Activated T-helper 17 cell treated with anti-CD3 and anti-CD28 coated beads, Interleukin-2, amount 50 U/mL, for 72 hours (primary cell): Measurements from ENCODE around the gene CSDE1. TPM values are rescaled to one million over a fixed set of nuclear protein-coding genes. Genes with fewer than 3 reads are reported as not detected.
"Not testable (repeated sequence)": the region's sequence is repeated elsewhere in the genome, so short reads cannot be mapped to it uniquely, and the experiment has no call there.

Experiments used
- ATAC-seq: fragments of 150-1000 bp; cut with Tn5 transposase; replicated peaks from 2 replicates; pipeline ENCODE4 v1.10.0; 2021; ENCODE audit warnings: mild to moderate bottlenecking, moderate library complexity
- H3K27ac Mint-ChIP-seq: one replicate; pipeline ENCODE4 v1.8.0; 2022; ENCODE audit warnings: mixed read lengths
- H3K27me3 Mint-ChIP-seq: one replicate; pipeline ENCODE4 v1.8.0; 2022; ENCODE audit warnings: mixed read lengths
- H3K36me3 Mint-ChIP-seq: one replicate; pipeline ENCODE4 v1.8.0; 2022; ENCODE audit warnings: low read depth, mild to moderate bottlenecking, mixed read lengths
- H3K4me1 Mint-ChIP-seq: one replicate; pipeline ENCODE4 v1.8.0; 2022; ENCODE audit warnings: mixed read lengths
- H3K4me3 Mint-ChIP-seq: one replicate; pipeline ENCODE4 v1.8.0; 2022; ENCODE audit warnings: mild to moderate bottlenecking, mixed read lengths
- H3K9me3 Mint-ChIP-seq: one replicate; pipeline ENCODE4 v1.8.0; 2022; ENCODE audit warnings: mixed read lengths
- total RNA-seq, 2 donors: library from RNA; stranded (reverse); gene quantifications; one replicate each; pipeline ENCODE4 v1.2.3, GENCODE V29; 2022

Gene CSDE1
- 100 to 1,000 TPM; 465 to 604 TPM for total RNA-seq

GRCh38 chr1:114757455-114758255 is at the start of gene CSDE1:
Gene CSDE1 (minus strand): TSS chr1:114757984. CDS start chr1:114739890, 18,094 bp downstream.
- Mint-ChIP-seq H3K4me3 (peak within 1 kb of the TSS; percentile 96), H3K27ac (peak within 1 kb of the TSS; percentile 100), H3K36me3 (peaks cover 50% of the 10 kb centered on the region), H3K9me3 (peaks cover 4% of the 10 kb centered on the region), H3K27me3 (no peaks in the 10 kb centered on the region), H3K4me1 (peaks cover 28% of the 10 kb centered on the region)
- peak; percentile 79 for ATAC-seq

GRCh38 chr1:114804449-114804848 is 46.7 kb upstream of the CSDE1 start:
- not testable (repeated sequence) for H3K4me1 Mint-ChIP-seq, H3K36me3 Mint-ChIP-seq, H3K27ac Mint-ChIP-seq, H3K4me3 Mint-ChIP-seq, H3K9me3 Mint-ChIP-seq, ATAC-seq
- peaks cover 12% of the 10 kb centered on the region for H3K27me3 Mint-ChIP-seq

GRCh38 chr1:114803001-114803400 is 45.2 kb upstream of the CSDE1 start:
- Mint-ChIP-seq H3K27ac (no peak overlapping the region), H3K27me3 (peaks cover 18% of the 10 kb centered on the region), H3K9me3 (no peaks in the 10 kb centered on the region), H3K4me3 (no peak overlapping the region), H3K4me1 (no peaks in the 10 kb centered on the region), H3K36me3 (no peaks in the 10 kb centered on the region)
- peak; percentile 43 for ATAC-seq

GRCh38 chr1:114794038-114794437 is 36.3 kb upstream of the CSDE1 start:
- Mint-ChIP-seq H3K4me3 (no peak overlapping the region), H3K27ac (no peak overlapping the region), H3K36me3 (no peaks in the 10 kb centered on the region), H3K9me3 (no peaks in the 10 kb centered on the region), H3K4me1 (no peaks in the 10 kb centered on the region), H3K27me3 (peaks cover 22% of the 10 kb centered on the region)
- ATAC-seq, result no peak

GRCh38 chr1:114790581-114790980 is 32.8 kb upstream of the CSDE1 start:
- not testable (repeated sequence) for H3K27ac Mint-ChIP-seq, H3K4me1 Mint-ChIP-seq, H3K36me3 Mint-ChIP-seq, H3K4me3 Mint-ChIP-seq, ATAC-seq
- Mint-ChIP-seq H3K9me3 (peaks cover 11% of the 10 kb centered on the region), H3K27me3 (peaks cover 18% of the 10 kb centered on the region)

GRCh38 chr1:114786440-114786839 is 28.7 kb upstream of the CSDE1 start:
- H3K9me3 Mint-ChIP-seq, result peaks cover 11% of the 10 kb centered on the region
- H3K27ac Mint-ChIP-seq, H3K4me3 Mint-ChIP-seq, H3K4me1 Mint-ChIP-seq, H3K36me3 Mint-ChIP-seq, ATAC-seq, H3K27me3 Mint-ChIP-seq: not testable (repeated sequence)

GRCh38 chr1:114782476-114782875 is 24.7 kb upstream of the CSDE1 start:
- H3K27me3 Mint-ChIP-seq, result peaks cover 4% of the 10 kb centered on the region
- H3K4me3 Mint-ChIP-seq, result no peak overlapping the region
- H3K36me3 Mint-ChIP-seq, result peaks cover 33% of the 10 kb centered on the region
- no peak for ATAC-seq
- H3K4me1 Mint-ChIP-seq, result peaks cover 11% of the 10 kb centered on the region
- H3K27ac Mint-ChIP-seq, result no peak overlapping the region
- H3K9me3 Mint-ChIP-seq, result peaks cover 9% of the 10 kb centered on the region

GRCh38 chr1:114780344-114781226 is 22.8 kb upstream of the CSDE1 start, which contains the start of gene SIKE1:
Gene SIKE1 (minus strand): TSS chr1:114780685. CDS start chr1:114780607, 78 bp downstream.
- H3K9me3 Mint-ChIP-seq, result no peaks in the 10 kb centered on the region
- no peaks in the 10 kb centered on the region for H3K27me3 Mint-ChIP-seq
- peak within 1 kb of the TSS; percentile 100 for H3K27ac Mint-ChIP-seq
- peak; percentile 98 for ATAC-seq
- peaks cover 47% of the 10 kb centered on the region for H3K36me3 Mint-ChIP-seq
- peak within 1 kb of the TSS; percentile 100 for H3K4me3 Mint-ChIP-seq
- peaks cover 11% of the 10 kb centered on the region for H3K4me1 Mint-ChIP-seq

- peak overlapping the region; percentile 100 for H3K4me3 Mint-ChIP-seq
- H3K36me3 Mint-ChIP-seq, result peaks cover 55% of the 10 kb centered on the region
- no peaks in the 10 kb centered on the region for H3K27me3 Mint-ChIP-seq
- H3K27ac Mint-ChIP-seq, result peak overlapping the region; percentile 100
- no peaks in the 10 kb centered on the region for H3K9me3 Mint-ChIP-seq
- H3K4me1 Mint-ChIP-seq, result peaks cover 11% of the 10 kb centered on the region
- no peak for ATAC-seq
Observed at GRCh38 chr1:114779722-114780121, 21.9 kb upstream of the CSDE1 start.

- H3K9me3 Mint-ChIP-seq, H3K4me3 Mint-ChIP-seq, H3K27me3 Mint-ChIP-seq, ATAC-seq, H3K27ac Mint-ChIP-seq: not testable (repeated sequence)
- H3K4me1 Mint-ChIP-seq, result peaks cover 11% of the 10 kb centered on the region
- peaks cover 85% of the 10 kb centered on the region for H3K36me3 Mint-ChIP-seq
Observed at GRCh38 chr1:114776726-114777125, 18.9 kb upstream of the CSDE1 start.

- no peaks in the 10 kb centered on the region for H3K27me3 Mint-ChIP-seq
- H3K36me3 Mint-ChIP-seq, result peaks cover 81% of the 10 kb centered on the region
- ATAC-seq, result no peak
- no peak overlapping the region for H3K4me3 Mint-ChIP-seq
- H3K4me1 Mint-ChIP-seq, result no peaks in the 10 kb centered on the region
- H3K9me3 Mint-ChIP-seq, result no peaks in the 10 kb centered on the region
- no peak overlapping the region for H3K27ac Mint-ChIP-seq
Observed at GRCh38 chr1:114771992-114772391, 14.2 kb upstream of the CSDE1 start.

- H3K4me1 Mint-ChIP-seq, result no peaks in the 10 kb centered on the region
- peaks cover 71% of the 10 kb centered on the region for H3K36me3 Mint-ChIP-seq
- H3K27me3 Mint-ChIP-seq, result no peaks in the 10 kb centered on the region
- H3K4me3 Mint-ChIP-seq, result no peak overlapping the region
- no peak overlapping the region for H3K27ac Mint-ChIP-seq
- no peak for ATAC-seq
- H3K9me3 Mint-ChIP-seq, result no peaks in the 10 kb centered on the region
Observed at GRCh38 chr1:114770989-114771388, 13.2 kb upstream of the CSDE1 start.

GRCh38 chr1:114764689-114765088 is 6.9 kb upstream of the CSDE1 start:
- Mint-ChIP-seq H3K36me3 (peaks cover 17% of the 10 kb centered on the region), H3K4me1 (no peaks in the 10 kb centered on the region), H3K27ac (no peak overlapping the region), H3K27me3 (no peaks in the 10 kb centered on the region), H3K4me3 (no peak overlapping the region), H3K9me3 (no peaks in the 10 kb centered on the region)
- ATAC-seq, result no peak

GRCh38 chr1:114758256-114758832 is 560 bp upstream of the CSDE1 start:
- Mint-ChIP-seq H3K27me3 (no peaks in the 10 kb centered on the region), H3K4me3 (peak overlapping the region; percentile 96), H3K36me3 (peaks cover 46% of the 10 kb centered on the region), H3K9me3 (peaks cover 4% of the 10 kb centered on the region), H3K27ac (peak overlapping the region; percentile 100), H3K4me1 (peaks cover 28% of the 10 kb centered on the region)
- no peak for ATAC-seq
